AG04450 (cell line): ENCODE results near the gene FAM78B. TPM values are rescaled to one million over a fixed set of nuclear protein-coding genes. Genes with fewer than 3 reads are reported as not detected.

Experiments used
- CTCF ChIA-PET: fragments of 300-600, 350-600 bp; formaldehyde crosslinking; extraction: SDS; loops from one replicate; lab custom pipeline; 2022; ENCODE audit warnings: antibody characterized with exemption, inconsistent platforms; lab: Charles Lee
- POLR2A ChIA-PET: fragments of 350-600 bp; formaldehyde crosslinking; extraction: SDS; loops from one replicate; lab custom pipeline; 2021; ENCODE audit warnings: antibody characterized with exemption, inconsistent platforms; lab: Yijun Ruan, JAX
- DNase-seq: peaks from one replicate; pipeline ENCODE4 v3.0.0-alpha.2; 2011; ENCODE audit warnings: low read depth, low spot score
- H3K27ac ChIP-seq: one replicate; pipeline ENCODE4 v1.5.1; 2012; ENCODE audit warnings: low read depth, low read length, control low read depth
- H3K27me3 ChIP-seq: one replicate; pipeline ENCODE4 v1.6.0; 2012; ENCODE audit warnings: low read length; ENCODE audit not compliant: control insufficient read depth, insufficient read depth
- H3K4me3 ChIP-seq: 2 replicates; pipeline ENCODE4 v1.5.1; 2011; ENCODE audit warnings: mild to moderate bottlenecking, low read depth, low read length, control low read depth
- H3K9me3 ChIP-seq: 2 replicates; pipeline ENCODE4 v1.5.1; 2012; ENCODE audit warnings: low read length; ENCODE audit not compliant: control insufficient read depth, insufficient read depth
- polyA plus RNA-seq: library from polyadenylated mRNA; depleted of rRNA; stranded (reverse); fragments of >200 nt; gene quantifications from 2 replicates; pipeline ENCODE4 v1.2.3, GENCODE V29; 2011
- TF ChIP-seq, protein P1 (sequence below): IDR thresholded peaks from 2 replicates; pipeline ENCODE4 v1.5.1; 2011; ENCODE audit warnings: low read depth, low read length, control low read depth, inconsistent platforms

FAM78B gene
- polyA plus RNA-seq, 1 experiment: 0.05 TPM

DNA sequence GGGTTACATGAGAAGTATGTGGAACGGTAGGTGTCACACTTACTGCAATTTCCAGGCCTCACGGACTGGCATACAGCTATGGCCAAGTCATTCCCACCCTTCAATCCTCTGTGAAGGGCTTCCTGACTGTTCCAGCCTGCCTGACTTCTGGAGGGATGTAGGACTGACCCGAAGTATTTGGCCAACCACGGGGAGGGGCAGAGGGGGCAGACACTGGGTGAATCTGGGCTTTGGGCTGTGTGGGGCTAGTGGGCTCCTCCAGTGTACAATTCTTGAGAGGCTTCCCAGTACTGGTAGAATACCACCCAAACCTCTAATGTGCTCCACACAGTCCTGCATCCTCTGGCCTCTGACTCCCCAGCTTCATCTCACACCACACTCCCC lies 78.2 kb downstream of the FAM78B start:
- DNase-seq: no peak

DNA sequence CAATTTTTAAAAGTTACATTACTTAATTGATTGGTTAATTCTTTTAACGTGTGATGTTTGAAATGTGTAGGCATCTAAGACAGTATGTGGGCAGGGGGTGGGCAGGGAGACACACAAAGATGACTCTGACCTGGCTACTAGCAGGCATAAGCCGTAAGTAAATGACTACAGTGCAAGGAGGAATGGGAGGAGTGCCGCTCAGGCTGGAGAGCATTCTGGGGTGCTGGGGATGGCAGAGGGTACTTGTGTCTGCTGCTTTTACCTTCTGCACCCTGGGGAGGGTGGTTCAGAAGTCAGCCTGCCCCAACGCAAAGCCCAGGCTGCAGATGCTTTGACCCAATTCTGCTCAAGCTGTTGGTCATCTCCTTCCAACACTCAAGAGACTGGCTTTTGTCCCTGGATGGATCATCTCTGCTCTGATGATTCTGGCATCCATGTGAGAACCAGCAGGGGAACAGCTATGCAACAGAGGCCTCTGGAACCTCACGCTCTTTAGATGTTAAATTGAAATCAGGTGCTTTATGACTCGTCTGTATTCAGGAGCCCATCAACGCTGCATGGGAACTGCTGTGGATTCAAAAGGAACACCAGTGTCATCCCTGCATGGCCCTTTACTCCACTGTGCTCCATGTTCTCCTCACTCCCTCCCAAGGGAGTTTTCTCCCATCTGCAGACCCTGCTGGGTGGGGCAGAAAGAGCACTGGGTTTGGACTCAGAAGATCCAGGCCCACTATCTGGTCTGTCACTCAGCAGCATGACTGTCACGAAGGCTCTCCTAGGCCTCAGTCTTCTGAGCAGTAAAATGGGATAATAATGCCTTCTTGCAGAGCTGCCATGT lies 78.8 kb downstream of the FAM78B start:
- Histone ChIP-seq H3K9me3 (peaks cover 35% of the 10 kb centered on the region), H3K27me3 (no peaks in the 10 kb centered on the region), H3K4me3 (no peak overlapping the region), H3K27ac (no peak overlapping the region)
- ChIA-PET CTCF (no interaction called here), POLR2A (no interaction called here)
- TF ChIP-seq, protein P1, sequence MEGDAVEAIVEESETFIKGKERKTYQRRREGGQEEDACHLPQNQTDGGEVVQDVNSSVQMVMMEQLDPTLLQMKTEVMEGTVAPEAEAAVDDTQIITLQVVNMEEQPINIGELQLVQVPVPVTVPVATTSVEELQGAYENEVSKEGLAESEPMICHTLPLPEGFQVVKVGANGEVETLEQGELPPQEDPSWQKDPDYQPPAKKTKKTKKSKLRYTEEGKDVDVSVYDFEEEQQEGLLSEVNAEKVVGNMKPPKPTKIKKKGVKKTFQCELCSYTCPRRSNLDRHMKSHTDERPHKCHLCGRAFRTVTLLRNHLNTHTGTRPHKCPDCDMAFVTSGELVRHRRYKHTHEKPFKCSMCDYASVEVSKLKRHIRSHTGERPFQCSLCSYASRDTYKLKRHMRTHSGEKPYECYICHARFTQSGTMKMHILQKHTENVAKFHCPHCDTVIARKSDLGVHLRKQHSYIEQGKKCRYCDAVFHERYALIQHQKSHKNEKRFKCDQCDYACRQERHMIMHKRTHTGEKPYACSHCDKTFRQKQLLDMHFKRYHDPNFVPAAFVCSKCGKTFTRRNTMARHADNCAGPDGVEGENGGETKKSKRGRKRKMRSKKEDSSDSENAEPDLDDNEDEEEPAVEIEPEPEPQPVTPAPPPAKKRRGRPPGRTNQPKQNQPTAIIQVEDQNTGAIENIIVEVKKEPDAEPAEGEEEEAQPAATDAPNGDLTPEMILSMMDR: no peak
- no peak for DNase-seq

More for the DNA sequence above, 78.2 kb downstream of the FAM78B start:
- no peak overlapping the region for H3K27ac ChIP-seq
- POLR2A ChIA-PET: no interaction called here
- TF ChIP-seq, protein P1: no peak
- H3K9me3 ChIP-seq: peaks cover 35% of the 10 kb centered on the region
- no peaks in the 10 kb centered on the region for H3K27me3 ChIP-seq
- CTCF ChIA-PET: no interaction called here
- no peak overlapping the region for H3K4me3 ChIP-seq

DNA sequence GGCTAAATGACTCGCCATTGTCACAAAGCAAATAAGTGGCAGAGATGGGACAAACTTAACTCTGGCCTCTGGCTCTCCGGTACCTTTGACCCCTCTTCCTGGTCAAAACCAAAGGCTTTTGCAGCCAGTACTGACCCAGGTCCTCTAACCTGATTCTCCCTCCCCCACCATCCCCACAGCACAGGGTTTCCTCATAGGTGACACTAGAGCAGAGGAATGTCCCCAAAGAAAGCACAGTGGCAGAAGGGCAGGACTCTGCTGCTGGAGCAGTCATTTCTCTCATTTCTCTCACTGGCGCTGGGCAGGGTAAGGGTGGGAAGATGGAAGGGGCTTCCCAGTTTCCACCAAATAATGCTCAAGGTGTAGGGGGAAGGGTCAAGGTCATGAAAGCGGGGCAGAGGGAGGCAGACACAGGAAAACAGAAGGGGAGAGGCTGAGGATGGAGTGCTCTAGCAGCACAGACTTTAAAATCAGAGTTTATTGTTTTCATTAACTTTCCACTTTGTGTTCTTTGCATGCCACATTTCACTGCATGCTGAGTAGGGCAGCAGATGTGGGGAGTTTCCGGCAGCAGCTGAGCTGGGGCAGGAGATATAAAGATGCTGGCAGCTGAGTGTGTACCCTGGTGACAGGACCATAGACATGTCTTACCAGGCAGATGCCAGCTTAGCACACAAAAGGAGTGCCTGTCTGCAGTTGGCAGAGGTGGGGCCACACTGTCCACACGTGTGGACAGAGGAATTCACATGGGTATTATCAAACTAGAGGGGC lies 80.5 kb downstream of the FAM78B start:
- Histone ChIP-seq H3K4me3 (no peak overlapping the region), H3K27ac (no peak overlapping the region), H3K27me3 (no peaks in the 10 kb centered on the region), H3K9me3 (peaks cover 44% of the 10 kb centered on the region)
- TF ChIP-seq, protein P1: no peak
- POLR2A ChIA-PET: no interaction called here
- CTCF ChIA-PET: no interaction called here
- no peak for DNase-seq

DNA sequence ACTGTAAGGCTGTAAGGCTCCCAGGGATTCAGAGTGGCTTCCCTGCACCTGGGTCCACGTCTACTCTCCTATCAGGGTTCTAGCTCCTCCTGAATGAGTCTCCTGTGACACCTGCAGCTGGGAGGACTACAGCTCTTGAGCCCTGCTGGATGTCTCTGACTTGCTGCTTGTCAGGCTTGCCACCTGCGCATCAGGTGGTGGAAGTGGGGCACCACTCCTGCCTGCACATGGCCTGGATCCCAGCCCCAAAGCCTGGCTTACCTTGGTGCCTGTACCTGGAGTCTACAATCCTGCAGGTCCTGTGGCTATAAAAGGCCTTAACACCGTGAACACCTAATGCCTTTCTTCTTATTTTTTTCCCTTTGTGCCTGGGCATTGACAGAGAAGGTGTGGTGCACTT lies 82.2 kb downstream of the FAM78B start:
- no peak overlapping the region for H3K27ac ChIP-seq
- no peak for DNase-seq
- ChIA-PET CTCF (no interaction called here), POLR2A (no interaction called here)
- TF ChIP-seq, protein P1: no peak
- peaks cover 44% of the 10 kb centered on the region for H3K9me3 ChIP-seq
- H3K27me3 ChIP-seq: no peaks in the 10 kb centered on the region
- H3K4me3 ChIP-seq: no peak overlapping the region

DNA sequence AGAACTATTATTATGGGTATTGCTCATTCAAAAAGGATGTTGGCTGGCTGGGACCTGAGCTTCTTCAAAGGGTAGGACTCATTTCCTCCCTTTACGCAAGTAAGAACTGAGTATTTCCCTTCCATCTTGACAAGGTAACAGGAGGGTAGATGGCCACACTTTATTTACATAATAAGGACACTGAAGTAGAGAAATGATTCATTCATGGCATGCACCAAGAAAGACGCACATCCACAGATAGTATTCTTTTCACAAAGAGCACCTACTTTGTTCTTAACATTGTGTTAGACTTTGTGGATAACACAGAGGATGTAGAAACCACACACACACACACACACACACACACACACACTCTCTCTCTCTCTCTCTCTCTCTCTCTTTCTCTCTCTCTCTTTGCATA lies 82.9 kb downstream of the FAM78B start:
- peaks cover 38% of the 10 kb centered on the region for H3K9me3 ChIP-seq
- TF ChIP-seq, protein P1: no peak
- DNase-seq: no peak
- H3K4me3 ChIP-seq: no peak overlapping the region
- ChIA-PET CTCF (no interaction called here), POLR2A (no interaction called here)
- H3K27me3 ChIP-seq: no peaks in the 10 kb centered on the region
- no peak overlapping the region for H3K27ac ChIP-seq
